WTC11 (cell line): ENCODE measurements around the gene ISLR. TPM values are rescaled to one million over a fixed set of nuclear protein-coding genes. Genes with fewer than 3 reads are reported as not detected.

Experiments used
- ATAC-seq: fragments of 200-7000 bp; cut with Tn5 transposase; 2 replicates; pipeline ENCODE4 v1.10.0; 2021; ENCODE audit warnings: mild to moderate bottlenecking, moderate library complexity
- CTCF ChIA-PET: fragments of 300-600 bp; sonication (Branson Sonifier 250); formaldehyde crosslinking; loops from one replicate; lab custom pipeline; 2021; ENCODE audit warnings: antibody characterized with exemption; lab: Charles Lee
- POLR2A ChIA-PET: fragments of 350-600 bp; sonication (Branson Sonifier 250); formaldehyde crosslinking; loops from one replicate; lab custom pipeline; 2021; ENCODE audit warnings: antibody characterized with exemption; lab: Charles Lee
- DNase-seq: peaks from one replicate; pipeline ENCODE4 v3.0.0; 2021; ENCODE audit warnings: low spot score
- H3K27ac Mint-ChIP-seq: 2 replicates; pipeline ENCODE4 v1.8.0; 2021; ENCODE audit warnings: mixed read lengths
- H3K27me3 Mint-ChIP-seq: 2 replicates; pipeline ENCODE4 v1.8.0; 2021; ENCODE audit warnings: low read depth, mild to moderate bottlenecking, moderate library complexity, mixed read lengths
- H3K36me3 Mint-ChIP-seq: 2 replicates; pipeline ENCODE4 v1.8.0; 2021; ENCODE audit warnings: mixed read lengths
- H3K4me1 Mint-ChIP-seq: 2 replicates; pipeline ENCODE4 v1.8.0; 2022; ENCODE audit warnings: mixed read lengths
- H3K4me3 Mint-ChIP-seq: 2 replicates; pipeline ENCODE4 v1.8.0; 2021; ENCODE audit warnings: mild to moderate bottlenecking, moderate library complexity, mixed read lengths
- H3K9me3 Mint-ChIP-seq: 2 replicates; pipeline ENCODE4 v1.8.0; 2021; ENCODE audit warnings: mixed read lengths
- ATF3 ChIP-seq: sonication (generic); formaldehyde crosslinking; conservative IDR thresholded peaks from 2 replicates; pipeline ENCODE4 v1.8.1; 2022; ENCODE audit warnings: mild to moderate bottlenecking, missing genetic modification reagents
- CBFB ChIP-seq: sonication (generic); formaldehyde crosslinking; IDR thresholded peaks from 2 replicates; pipeline ENCODE4 v1.8.1; 2022; ENCODE audit warnings: mild to moderate bottlenecking, low read depth, missing genetic modification reagents
- HMGXB4 ChIP-seq: sonication (generic); formaldehyde crosslinking; IDR thresholded peaks from 2 replicates; pipeline ENCODE4 v1.8.1; 2023; ENCODE audit warnings: mild to moderate bottlenecking, moderate library complexity, missing genetic modification reagents
- IRF2 ChIP-seq: sonication (generic); formaldehyde crosslinking; IDR thresholded peaks from 2 replicates; pipeline ENCODE4 v1.8.0; 2022; ENCODE audit warnings: low read depth, missing genetic modification reagents, borderline replicate concordance
- MAX ChIP-seq: sonication (generic); formaldehyde crosslinking; IDR thresholded peaks from 2 replicates; pipeline ENCODE4 v1.8.0; 2022; ENCODE audit warnings: mild to moderate bottlenecking, missing genetic modification reagents
- NFE2L1 ChIP-seq: sonication (generic); formaldehyde crosslinking; IDR thresholded peaks from 2 replicates; pipeline ENCODE4 v1.8.1; 2023; ENCODE audit warnings: missing genetic modification reagents
- NR1H2 ChIP-seq: sonication (generic); formaldehyde crosslinking; IDR thresholded peaks from 2 replicates; pipeline ENCODE4 v1.9.0; 2021; ENCODE audit warnings: mild to moderate bottlenecking, moderate library complexity, missing genetic modification reagents
- PRRX2 ChIP-seq: fragments of 250-450 bp; sonication (Bioruptor Pico); IDR thresholded peaks from 2 replicates; pipeline ENCODE4 v1.8.0; 2021; ENCODE audit warnings: mild to moderate bottlenecking
- RELA ChIP-seq: sonication (generic); formaldehyde crosslinking; IDR thresholded peaks from 2 replicates; pipeline ENCODE4 v1.8.1; 2022; ENCODE audit warnings: missing genetic modification reagents, mild to moderate bottlenecking, borderline replicate concordance
- TEAD4 ChIP-seq: sonication (generic); formaldehyde crosslinking; IDR thresholded peaks from 2 replicates; pipeline ENCODE4 v1.8.0; 2022; ENCODE audit warnings: mild to moderate bottlenecking, missing genetic modification reagents
- ZNF423 ChIP-seq: fragments of 250-450 bp; sonication (Bioruptor Pico); IDR thresholded peaks from 2 replicates; pipeline ENCODE4 v2.1.2; 2022; ENCODE audit warnings: mild to moderate bottlenecking, moderate library complexity
- ZSCAN18 ChIP-seq: fragments of 250-450 bp; sonication (Bioruptor Pico); IDR thresholded peaks from 2 replicates; pipeline ENCODE4 v2.1.2; 2022; ENCODE audit warnings: mild to moderate bottlenecking, moderate library complexity
- total RNA-seq: library from RNA; stranded (reverse); gene quantifications from 3 replicates; pipeline ENCODE4 v1.2.3, GENCODE V29; 2021
- TF ChIP-seq, protein P1 (sequence below): sonication (generic); formaldehyde crosslinking; IDR thresholded peaks from 2 replicates; pipeline ENCODE4 v1.8.0; 2022; ENCODE audit warnings: mild to moderate bottlenecking, missing genetic modification reagents
- TF ChIP-seq, protein P2 (sequence below): sonication (generic); formaldehyde crosslinking; IDR thresholded peaks from 2 replicates; pipeline ENCODE4 v1.8.1; 2022; ENCODE audit warnings: low read depth, mild to moderate bottlenecking, moderate library complexity, missing genetic modification reagents, borderline replicate concordance
- TF ChIP-seq, protein P3 (sequence below): sonication (generic); formaldehyde crosslinking; IDR thresholded peaks from 2 replicates; pipeline ENCODE4 v1.8.1; 2022; ENCODE audit warnings: low read depth, missing genetic modification reagents, borderline replicate concordance
- TF ChIP-seq, protein P4 (sequence below): sonication (generic); formaldehyde crosslinking; IDR thresholded peaks from 2 replicates; pipeline ENCODE4 v1.8.1; 2023; ENCODE audit warnings: mild to moderate bottlenecking, missing genetic modification reagents, borderline replicate concordance

Gene ISLR
- total RNA-seq, 1 experiment from 2014 or later: 0.63 TPM

- no peak overlapping the region for H3K4me3 Mint-ChIP-seq
- no peak for ATAC-seq
- TF ChIP-seq, protein P1, sequence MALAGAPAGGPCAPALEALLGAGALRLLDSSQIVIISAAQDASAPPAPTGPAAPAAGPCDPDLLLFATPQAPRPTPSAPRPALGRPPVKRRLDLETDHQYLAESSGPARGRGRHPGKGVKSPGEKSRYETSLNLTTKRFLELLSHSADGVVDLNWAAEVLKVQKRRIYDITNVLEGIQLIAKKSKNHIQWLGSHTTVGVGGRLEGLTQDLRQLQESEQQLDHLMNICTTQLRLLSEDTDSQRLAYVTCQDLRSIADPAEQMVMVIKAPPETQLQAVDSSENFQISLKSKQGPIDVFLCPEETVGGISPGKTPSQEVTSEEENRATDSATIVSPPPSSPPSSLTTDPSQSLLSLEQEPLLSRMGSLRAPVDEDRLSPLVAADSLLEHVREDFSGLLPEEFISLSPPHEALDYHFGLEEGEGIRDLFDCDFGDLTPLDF (CRISPR knock-in tag): no peak
- TF ChIP-seq ZSCAN18 (CRISPR knock-in tag) (no peak), PRRX2 (no peak), RELA (no peak), IRF2 (CRISPR knock-in tag) (no peak), ZNF423 (CRISPR knock-in tag) (no peak), HMGXB4 (CRISPR knock-in tag) (no peak), ATF3 (CRISPR knock-in tag) (no peak)
- TF ChIP-seq, protein P2, sequence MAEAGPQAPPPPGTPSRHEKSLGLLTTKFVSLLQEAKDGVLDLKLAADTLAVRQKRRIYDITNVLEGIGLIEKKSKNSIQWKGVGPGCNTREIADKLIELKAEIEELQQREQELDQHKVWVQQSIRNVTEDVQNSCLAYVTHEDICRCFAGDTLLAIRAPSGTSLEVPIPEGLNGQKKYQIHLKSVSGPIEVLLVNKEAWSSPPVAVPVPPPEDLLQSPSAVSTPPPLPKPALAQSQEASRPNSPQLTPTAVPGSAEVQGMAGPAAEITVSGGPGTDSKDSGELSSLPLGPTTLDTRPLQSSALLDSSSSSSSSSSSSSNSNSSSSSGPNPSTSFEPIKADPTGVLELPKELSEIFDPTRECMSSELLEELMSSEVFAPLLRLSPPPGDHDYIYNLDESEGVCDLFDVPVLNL (CRISPR knock-in tag): no peak
- TF ChIP-seq, all 79 proteins: peak for 0
- POLR2A ChIA-PET: no interaction called here
- Mint-ChIP-seq H3K9me3 (peaks cover 11% of the 10 kb centered on the region), H3K4me1 (peaks cover 45% of the 10 kb centered on the region), H3K36me3 (peaks cover 6% of the 10 kb centered on the region), H3K27ac (no peak overlapping the region), H3K27me3 (peaks cover 28% of the 10 kb centered on the region)
- DNase-seq: no peak
- CTCF ChIA-PET: interaction anchor here (0.5 kb wide), 1 partner anchor 88 kb away, joined by 3 read pairs; no protein-coding TSS in a partner anchor
Observed at GRCh38 chr15:74141591-74141990, 31.9 kb upstream of the ISLR start.

DNA sequence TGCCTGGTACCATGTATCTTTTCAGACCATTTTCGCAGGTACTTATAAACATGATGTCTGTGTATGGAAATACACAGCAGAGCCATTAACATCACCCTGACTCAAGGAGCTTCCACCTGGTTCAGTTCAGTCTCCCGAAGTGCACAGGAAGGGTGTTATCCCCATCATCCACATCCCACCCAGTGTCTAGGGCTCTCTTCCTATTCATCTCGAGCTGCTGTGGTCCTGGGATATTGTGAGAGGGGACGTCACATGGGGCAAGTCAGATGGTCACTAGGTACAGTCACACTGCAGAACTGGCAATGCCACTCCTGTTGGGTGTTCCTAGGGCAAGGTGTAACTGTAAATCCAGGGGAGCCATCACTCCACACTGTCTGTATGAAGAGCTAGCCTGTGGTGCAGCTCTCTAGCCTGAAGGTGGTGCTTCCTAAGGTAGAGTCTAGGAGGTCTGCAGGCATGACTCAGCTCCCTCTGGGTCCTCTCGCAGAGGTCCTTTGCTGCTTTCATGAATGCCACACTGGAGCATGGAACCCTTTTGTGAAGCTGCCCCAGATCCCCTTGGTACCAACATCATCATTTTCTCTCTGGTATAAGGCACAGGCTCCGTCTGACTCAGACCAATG lies 29.2 kb upstream of the ISLR start:
- Mint-ChIP-seq H3K36me3 (peaks cover 11% of the 10 kb centered on the region), H3K4me3 (no peak overlapping the region), H3K27me3 (peaks cover 10% of the 10 kb centered on the region), H3K4me1 (peaks cover 29% of the 10 kb centered on the region), H3K27ac (no peak overlapping the region), H3K9me3 (peaks cover 22% of the 10 kb centered on the region)
- ATAC-seq: peak; percentile 92
- no peak for DNase-seq
- POLR2A ChIA-PET: interaction anchor here (0.6 kb wide), 1 partner anchor 89 kb away, joined by 5 read pairs; no protein-coding TSS in a partner anchor
- TF ChIP-seq TEAD4 (CRISPR knock-in tag) (no peak), NFE2L1 (CRISPR knock-in tag) (peak; percentile 91), MAX (CRISPR knock-in tag) (no peak), NR1H2 (CRISPR knock-in tag) (no peak)
- CTCF ChIA-PET: interaction anchor here (0.7 to 2.3 kb wide), 35 partner anchors 9 to 179 kb away, joined by 3 to 48 read pairs (median 5); partner anchors contain the start of genes ISLR, ISLR2 and STRA6

- no peak overlapping the region for H3K27ac Mint-ChIP-seq
- peaks cover 8% of the 10 kb centered on the region for H3K4me1 Mint-ChIP-seq
- no peak overlapping the region for H3K4me3 Mint-ChIP-seq
- ATAC-seq: no peak
- peaks cover 7% of the 10 kb centered on the region for H3K27me3 Mint-ChIP-seq
- peaks cover 22% of the 10 kb centered on the region for H3K9me3 Mint-ChIP-seq
- peaks cover 11% of the 10 kb centered on the region for H3K36me3 Mint-ChIP-seq
- ChIA-PET CTCF (interaction anchor here (1.6 kb wide), 1 partner anchor 12 kb away, joined by 4 read pairs; no protein-coding TSS in a partner anchor), POLR2A (no interaction called here)
- DNase-seq: no peak
- TF ChIP-seq, protein P3, sequence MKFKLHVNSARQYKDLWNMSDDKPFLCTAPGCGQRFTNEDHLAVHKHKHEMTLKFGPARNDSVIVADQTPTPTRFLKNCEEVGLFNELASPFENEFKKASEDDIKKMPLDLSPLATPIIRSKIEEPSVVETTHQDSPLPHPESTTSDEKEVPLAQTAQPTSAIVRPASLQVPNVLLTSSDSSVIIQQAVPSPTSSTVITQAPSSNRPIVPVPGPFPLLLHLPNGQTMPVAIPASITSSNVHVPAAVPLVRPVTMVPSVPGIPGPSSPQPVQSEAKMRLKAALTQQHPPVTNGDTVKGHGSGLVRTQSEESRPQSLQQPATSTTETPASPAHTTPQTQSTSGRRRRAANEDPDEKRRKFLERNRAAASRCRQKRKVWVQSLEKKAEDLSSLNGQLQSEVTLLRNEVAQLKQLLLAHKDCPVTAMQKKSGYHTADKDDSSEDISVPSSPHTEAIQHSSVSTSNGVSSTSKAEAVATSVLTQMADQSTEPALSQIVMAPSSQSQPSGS (CRISPR knock-in tag): no peak
- TF ChIP-seq CBFB (no peak), ZSCAN18 (CRISPR knock-in tag) (no peak), NFE2L1 (CRISPR knock-in tag) (no peak), RELA (no peak)
- TF ChIP-seq, protein P4, sequence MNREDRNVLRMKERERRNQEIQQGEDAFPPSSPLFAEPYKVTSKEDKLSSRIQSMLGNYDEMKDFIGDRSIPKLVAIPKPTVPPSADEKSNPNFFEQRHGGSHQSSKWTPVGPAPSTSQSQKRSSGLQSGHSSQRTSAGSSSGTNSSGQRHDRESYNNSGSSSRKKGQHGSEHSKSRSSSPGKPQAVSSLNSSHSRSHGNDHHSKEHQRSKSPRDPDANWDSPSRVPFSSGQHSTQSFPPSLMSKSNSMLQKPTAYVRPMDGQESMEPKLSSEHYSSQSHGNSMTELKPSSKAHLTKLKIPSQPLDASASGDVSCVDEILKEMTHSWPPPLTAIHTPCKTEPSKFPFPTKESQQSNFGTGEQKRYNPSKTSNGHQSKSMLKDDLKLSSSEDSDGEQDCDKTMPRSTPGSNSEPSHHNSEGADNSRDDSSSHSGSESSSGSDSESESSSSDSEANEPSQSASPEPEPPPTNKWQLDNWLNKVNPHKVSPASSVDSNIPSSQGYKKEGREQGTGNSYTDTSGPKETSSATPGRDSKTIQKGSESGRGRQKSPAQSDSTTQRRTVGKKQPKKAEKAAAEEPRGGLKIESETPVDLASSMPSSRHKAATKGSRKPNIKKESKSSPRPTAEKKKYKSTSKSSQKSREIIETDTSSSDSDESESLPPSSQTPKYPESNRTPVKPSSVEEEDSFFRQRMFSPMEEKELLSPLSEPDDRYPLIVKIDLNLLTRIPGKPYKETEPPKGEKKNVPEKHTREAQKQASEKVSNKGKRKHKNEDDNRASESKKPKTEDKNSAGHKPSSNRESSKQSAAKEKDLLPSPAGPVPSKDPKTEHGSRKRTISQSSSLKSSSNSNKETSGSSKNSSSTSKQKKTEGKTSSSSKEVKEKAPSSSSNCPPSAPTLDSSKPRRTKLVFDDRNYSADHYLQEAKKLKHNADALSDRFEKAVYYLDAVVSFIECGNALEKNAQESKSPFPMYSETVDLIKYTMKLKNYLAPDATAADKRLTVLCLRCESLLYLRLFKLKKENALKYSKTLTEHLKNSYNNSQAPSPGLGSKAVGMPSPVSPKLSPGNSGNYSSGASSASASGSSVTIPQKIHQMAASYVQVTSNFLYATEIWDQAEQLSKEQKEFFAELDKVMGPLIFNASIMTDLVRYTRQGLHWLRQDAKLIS (CRISPR knock-in tag): no peak
Observed at GRCh38 chr15:74146277-74146800, 27.2 kb upstream of the ISLR start.
